HG02610 (cell line): Measurements from ENCODE around the gene HOXC11.

Experiments used
- ATAC-seq: cut with Tn5 transposase; IDR thresholded peaks from one replicate; pipeline ENCODE4 v1.9.1; 2021; ENCODE audit warnings: mild to moderate bottlenecking, moderate library complexity; ENCODE audit not compliant: unreplicated experiment

Gene HOXC11

GRCh38 chr12:53972152-53972702, 699 bp upstream of the HOXC11 start:
- ATAC-seq, result no peak

- ATAC-seq, result no peak
These were observed 513 bp downstream of the HOXC11 start for GRCh38 chr12:53973236-53974042.

DNA sequence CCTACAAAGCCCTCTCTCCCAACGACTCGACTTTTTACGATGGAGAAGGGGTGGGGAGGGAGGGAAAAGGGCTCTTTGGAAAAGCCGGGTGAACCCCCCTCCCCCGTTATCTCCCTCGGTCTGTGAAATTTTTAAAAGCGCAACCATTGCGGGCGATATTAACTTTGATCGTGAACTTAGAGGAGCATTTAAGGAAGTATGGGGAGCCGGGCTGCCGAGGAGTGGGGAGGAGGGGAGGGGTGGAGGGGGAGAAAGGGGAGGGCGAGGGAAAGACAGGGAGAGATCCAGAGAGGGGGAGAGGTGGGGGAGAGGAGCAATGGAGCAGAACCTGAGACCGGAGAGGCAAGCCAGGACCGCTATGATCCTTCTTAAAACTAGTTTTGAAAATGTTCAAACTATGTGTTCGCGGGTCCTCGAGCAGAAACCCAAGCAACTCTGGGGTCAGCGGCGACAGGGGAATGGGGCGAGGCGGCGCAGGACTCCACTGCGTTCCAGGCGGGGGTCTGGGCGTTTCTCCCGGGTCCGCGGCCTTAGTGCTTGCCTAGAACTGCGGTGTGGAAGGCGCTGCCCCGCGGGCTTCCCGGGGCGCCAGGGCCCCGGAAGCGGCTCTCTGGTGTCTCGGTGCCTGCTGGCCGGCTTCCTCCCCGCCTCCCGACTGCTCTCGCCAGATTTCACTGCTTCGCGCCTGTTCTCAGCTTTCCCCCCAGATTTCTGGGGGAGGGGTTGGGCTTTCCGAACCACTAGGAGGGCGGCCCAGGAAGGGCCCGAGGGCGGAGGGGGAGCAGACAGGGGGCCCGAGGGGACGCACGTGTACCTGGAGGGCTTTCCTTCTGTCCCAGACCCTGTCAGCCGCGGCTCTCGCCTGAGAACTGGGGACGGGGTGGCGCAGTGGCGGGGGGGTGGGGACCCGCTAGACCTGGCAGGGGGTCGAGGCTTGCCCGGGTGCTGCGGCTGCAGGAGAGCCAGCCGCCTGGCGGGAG, 1.4 kb downstream of the HOXC11 start, which contains the start of gene HOTAIR:
Gene HOTAIR, minus strand, starts transcription at position 871 of the 980 bp plus-strand sequence.
- no peak for ATAC-seq

GRCh38 chr12:53975064-53975471, 2.1 kb downstream of the HOXC11 start:
- no peak for ATAC-seq

DNA sequence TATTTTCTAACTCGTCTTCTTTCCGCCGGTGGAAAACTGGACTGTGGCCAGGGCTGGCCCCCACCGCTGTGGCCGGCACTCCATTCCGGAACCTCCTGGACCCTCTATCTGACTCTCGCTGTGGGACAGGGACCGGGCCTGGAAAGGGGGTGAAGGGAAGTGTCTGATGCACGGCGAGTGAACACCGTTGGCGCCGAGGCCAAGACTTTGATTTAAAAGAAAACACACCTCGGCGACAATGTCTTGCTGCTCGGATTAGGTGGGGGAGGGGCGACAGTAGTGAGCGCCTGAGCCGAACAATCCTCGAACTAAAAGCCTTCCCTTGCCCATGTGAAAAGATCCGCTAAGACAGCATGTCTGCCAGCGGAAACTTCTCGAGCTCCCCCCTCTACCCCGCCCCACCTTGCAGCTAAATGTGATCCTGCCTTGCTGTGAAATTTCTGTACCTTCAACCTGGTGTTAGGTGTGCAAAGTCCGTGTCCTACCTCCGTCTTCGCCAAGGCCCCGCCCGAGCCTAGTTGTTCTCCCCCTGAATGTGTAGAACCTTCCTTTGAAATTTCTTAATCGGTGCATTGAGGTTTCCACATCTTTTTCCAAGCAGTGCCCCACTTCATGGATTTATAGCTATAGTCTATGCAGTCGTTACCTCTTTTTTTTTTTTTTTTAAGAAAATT, 2.7 kb downstream of the HOXC11 start:
- no peak for ATAC-seq

DNA sequence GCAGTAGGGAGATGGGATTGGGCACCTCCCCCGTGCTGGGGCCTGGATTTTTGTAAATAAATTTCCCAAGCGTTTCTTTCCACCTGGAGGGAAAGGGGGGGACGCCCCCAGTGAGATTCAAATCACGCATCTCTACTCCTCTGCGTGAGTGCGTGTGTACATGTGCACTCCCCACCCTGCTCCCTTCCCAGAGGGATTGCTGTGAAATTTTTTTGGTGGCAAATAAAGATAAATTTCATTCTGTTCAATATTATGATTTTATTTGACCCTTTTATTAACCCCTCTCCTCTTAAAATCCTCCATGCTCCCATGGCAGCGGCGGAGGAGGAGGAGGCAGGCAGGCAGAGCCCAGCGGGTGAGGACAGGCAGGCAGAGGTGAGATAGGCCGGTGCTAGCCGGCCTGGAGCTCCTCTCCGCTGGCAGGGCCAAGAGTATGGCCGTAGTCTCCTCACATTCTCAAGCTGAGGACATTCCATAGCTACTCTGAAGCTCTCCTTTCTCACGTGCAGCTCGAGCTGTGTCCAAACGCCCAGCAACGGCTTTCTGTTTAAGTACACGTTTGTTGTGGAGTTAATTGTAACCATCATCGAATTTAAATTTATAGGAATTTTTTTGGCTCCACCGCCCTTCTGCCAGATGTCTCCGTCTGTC, 3.4 kb downstream of the HOXC11 start:
- ATAC-seq, result no peak

DNA sequence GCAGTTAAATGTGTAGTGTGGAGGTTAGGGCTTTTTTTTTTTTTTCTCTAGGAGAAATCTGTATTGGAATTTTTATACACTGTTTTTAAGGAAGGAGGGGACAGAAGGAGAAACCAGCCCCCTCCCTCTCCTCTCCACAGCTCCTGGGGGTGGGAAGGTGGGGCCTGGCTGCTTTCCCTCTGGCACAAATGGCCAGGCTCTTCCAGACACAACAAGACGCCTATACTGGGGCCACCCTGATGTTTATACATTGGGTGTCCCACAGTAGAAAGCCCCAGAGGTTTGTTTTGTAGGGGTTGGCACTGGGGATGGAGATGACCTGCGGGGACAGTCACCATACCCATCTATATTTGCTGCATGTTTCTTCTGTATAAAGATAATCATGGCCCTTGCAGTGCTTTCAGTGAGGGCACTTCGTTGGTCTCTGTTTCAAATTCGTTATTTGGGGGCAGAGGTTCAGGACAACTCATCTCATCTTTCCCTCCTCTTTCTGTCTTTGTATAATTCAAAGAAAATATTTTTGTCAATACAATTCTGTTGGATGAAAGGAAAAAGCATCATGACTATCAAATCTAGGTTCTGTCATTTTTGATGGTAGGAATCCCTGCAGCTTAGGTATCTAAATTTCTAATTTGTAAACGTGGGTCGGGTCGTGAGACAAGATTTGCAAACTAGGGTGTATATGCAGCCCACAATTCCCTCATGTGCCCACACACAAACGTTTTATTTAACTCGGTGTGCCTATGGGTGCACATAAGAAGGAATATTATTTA, 4.1 kb downstream of the HOXC11 start:
- no peak for ATAC-seq

DNA sequence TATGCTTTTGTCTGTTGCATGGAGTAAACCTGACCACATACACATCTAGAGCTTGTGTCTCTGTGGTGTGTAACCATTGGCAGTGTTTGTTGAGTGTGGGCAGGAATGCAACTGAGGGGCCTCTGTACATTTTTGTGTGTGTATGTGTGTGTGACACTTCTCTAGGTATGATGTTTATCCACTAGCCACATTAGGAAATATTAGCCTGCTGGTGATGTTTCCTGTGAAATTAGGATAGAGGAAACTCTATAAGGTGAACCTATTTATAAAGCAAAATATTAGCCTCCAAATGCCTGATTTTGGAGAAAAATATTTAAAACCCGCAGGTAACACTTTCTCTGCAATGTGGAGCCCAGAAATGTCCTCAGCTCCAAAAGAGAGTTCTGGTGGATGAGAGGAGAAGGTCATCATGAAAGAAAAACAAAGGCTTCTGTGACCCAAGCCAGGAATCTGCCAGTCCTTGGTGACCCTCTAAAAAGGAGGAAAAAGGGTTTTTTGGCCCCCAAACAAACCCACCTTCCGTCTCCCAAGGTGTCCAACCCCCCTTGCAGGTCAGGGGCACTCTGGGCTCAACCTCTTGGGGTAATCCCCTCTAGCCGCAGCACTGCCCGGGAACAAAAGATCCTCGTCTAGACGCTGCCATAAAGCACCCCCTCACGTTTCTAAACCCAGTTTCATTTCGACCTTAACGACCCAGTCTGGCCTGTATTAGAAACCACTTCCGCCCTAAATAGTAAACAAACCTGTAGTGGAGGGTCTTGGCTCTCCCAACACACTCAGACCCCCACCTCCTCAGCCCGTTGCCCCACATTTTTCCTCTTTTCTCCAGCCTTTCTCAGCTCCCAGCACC, 4.9 kb downstream of the HOXC11 start:
- ATAC-seq, result no peak

DNA sequence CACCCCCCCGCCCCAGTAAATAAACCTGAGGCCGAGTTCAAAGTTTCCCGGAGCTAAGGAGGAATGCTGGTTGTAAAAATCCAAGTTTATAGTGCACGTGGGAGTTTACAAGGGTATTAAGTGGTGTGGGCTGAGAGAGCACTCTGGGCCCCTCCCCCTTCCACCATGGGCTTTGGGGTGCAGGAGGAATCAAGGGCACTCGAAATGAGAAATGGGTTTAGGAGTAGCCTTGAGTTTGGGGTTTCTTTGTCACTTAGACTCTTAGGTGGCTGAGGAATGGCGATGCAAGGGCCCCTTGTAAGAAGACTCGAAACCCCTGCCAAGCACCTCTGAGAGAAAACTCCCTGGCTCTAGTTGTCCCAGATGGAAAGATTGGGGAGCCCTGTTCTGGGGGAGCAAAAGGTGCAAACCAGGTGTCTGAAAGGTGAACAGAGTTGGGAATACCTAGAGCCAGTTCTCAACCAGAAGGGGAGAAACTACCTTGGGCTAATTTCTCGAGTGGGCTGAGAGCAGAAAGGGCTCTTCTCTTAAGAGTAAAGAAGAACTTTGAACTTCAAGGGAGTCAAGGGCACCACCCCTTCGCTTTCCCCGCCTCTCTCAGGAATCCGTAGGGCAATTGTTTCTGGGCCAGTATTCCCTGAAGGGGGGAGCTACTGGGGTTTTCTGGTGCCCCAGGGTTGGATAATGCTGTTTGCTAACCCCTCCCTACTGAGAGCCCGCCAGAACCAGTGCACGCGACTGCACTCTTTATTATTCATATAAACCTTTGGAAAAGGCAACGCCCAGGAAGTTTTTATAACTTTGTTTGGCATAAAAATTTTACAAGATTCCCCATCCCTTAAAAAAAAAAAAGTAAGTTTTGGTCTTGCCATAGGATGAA, 5.8 kb downstream of the HOXC11 start:
- ATAC-seq, result no peak

- ATAC-seq, result no peak
These were observed 7.3 kb downstream of the HOXC11 start for GRCh38 chr12:53980104-53980801.

DNA sequence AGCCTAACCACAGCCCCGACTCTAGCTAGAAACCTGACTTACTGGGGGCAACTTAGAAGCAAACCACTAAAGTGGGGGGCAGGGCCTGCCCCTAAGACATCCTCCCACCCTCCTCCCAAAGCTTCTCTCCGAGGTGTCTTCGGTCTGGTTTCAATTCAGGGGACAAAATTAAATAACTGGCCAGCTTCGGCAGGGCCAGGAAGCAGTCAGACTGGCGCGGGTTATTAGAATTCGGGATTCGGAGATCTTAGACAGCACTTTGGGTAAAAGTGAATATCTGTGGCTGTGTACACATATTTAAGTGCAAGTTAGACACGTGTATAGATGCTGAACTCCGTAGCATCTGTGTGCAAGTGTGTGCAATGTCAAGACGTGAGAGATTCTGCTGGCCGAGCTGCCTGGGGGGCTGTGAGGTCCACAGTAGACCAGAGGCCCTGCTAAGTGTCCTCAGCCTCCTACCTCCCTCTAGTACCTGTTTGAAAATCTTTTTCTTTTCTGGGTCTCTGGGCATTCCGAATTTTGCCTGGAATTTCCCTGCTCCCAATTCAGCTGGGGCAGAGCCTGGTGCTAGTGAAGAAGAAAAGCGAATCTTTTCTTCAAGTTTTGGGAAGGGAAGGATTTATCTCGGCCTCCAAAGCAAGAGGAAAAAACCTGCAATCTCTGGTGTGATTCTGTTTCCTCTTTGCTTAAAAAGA, 8.0 kb downstream of the HOXC11 start:
- no peak for ATAC-seq

DNA sequence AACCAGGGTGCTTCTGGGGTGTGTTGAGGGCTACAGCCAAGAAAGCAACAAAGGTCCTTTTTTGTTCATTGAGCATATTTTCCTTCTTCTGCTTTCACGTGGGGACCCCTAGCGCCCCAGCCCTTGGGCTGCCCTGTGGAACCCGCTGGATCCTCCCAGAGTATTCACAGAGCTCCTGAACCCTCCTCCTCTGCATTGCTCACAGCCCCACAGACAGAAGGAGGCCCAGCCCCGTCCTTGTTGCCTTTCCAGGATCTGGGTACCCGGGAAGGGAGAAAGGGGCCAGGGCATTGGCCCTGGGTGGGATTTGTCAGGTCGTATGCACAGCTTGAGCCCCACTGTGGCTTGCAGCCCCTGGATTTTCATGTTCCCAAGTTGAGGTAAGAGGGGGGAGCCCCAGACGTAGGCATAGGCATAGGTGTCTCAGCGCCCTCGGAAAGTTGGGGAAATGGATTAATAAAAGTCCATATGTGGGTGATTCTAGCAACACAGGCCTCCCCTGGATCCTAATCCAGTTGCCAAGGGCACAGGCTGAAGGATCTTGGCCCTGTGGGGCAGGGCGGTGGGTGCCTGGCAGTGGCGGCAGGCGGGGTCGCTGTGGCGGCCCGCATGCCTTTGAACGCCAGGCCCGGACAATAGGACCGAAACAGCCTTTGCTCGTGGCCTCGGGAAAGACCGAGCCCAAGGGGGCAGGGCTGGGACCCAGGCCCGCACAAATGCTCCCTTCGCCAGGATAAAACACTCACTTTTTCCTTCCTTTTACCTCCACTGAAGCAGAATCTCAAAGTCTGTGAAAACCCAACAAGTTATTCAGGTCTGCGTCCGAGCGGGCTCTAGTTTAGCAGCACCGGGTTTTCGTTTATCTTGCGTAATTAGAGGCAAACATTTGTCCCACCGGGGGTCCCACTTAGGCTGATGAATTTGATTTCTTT, 9.0 kb downstream of the HOXC11 start:
- no peak for ATAC-seq

DNA sequence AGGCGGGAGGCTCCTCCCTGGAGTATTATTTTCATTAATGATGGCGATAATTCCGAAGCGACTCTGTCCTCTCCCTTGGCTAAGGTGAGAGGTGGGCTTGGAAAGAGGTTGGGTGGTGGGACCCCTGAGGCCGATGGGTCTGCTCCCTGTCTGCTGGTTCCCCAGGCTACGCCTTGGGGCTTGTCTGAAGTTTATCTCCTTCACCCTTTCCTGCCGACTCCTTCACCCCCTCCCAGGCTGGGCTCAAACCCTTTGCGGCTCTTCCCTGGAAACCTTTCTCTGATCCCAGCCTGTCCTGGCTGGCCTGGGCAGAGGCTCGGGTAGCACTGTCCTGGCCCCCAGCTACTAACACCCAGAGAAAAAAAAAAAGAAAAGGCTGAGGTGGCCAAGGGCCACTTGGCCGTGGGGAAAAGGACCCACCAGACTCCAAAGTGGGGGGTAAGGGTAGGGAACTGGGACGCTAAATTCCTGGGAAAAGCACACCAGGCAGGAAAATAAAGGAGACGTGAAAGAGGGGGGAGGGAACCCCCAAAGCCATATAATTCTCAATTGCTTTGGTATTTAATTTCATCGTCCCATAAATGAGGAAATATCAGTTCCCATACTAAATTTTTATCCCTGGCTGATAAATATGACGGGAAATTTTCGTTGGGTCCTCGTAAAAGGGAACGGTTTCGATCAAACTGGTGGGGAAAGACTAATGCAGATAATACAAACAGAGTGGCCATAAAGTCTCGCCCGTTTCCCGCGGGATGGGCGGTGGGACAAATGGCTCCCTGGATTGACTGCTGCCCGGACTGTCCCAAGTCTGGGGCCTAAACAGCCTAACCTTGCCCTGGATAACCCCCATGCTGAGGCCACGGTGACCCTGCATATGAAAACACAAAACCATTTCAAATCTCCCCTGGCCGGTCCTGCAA, 10.0 kb downstream of the HOXC11 start:
- no peak for ATAC-seq

DNA sequence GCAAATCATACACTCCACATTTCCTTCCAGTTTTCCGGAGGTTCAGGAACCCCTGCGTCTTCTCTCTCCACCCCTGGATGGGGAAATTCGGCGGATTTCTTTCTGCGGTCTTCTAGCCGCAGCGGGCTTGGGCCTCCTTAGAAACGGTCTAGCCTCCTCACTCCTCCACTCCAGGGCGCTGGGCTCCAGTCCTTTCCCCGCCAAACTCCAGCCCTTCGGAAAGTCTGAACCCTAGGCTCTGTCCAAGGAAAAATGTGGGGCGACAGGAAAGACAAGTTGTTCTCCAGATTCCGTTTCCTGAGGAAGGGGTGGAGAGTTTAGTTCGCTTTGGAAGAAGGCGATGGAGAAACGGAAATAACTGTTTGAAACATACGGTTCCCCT, 10.6 kb downstream of the HOXC11 start:
- ATAC-seq, result no peak
